HUDEP-2 (cell line): ENCODE data around the gene PCSK6.
"Not testable (repeated sequence)": the region's sequence is repeated elsewhere in the genome, so short reads cannot be mapped to it uniquely, and the experiment has no call there.

Experiments
- DNase-seq, 76 experiments: peaks; one replicate each; lab custom pipeline; 2025; ENCODE audit not compliant: unreplicated experiment in 76 of 76; lab: John Stamatoyannopoulos, UW

PCSK6 gene

DNA sequence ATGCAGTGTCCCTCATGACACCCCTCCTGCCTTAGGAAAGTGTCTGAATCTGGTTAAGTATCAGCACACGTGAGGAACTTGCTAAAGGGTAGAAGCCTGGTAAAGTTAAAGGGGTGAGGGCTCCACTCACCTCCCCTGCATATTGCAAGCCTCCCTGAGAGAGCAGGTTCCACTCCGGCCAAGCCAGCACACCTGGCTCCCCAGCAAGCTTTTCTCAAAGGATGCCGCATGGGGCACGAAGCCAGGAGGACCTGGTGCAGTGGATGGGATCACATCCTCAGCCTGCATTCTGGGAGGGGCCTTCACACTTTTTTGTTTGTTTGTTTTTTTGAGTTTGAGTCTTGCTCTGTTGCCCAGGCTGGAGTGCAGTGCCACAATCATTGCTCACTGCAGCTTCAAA lies 79.9 kb downstream of the PCSK6 start:
- DNase-seq = no peak

DNA sequence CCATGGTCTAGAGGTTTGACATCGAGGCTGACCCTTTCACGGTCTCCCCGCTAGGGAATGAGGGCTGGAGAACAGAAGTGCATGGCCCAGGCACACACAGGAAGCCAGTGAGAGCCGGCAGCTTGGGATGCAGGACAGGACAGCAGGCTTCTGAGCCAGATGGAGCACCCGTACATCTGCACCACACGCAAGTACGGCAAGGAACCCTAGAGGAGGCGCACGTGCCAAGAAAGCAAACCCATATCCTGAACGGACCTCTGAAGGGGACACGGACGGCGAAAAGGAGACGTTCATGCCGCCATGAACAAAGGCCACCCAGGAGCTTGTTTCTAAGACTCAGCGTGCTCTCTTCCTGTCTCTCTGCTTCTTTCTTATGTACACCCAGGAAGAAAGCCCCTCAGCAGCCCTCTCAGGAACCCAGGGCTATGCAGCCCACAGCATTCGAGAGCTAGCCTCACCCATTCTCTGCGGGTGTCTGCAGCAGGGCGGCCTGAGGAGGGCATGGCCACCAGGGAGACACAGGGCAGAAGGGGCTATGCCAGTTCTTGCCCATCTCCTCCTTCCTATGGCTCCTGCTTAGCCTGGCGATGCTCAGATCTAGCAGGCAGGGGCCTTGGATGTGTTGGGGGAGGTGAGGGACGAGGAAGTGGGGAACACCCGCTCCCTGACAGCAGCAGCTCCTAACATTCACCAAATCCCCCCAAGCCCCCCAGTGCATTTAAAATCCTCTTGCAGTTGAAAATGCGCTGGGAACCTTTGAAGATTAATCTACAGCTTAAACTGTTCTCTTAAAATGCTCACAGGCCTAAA lies 81.3 kb downstream of the PCSK6 start:
- DNase-seq = no peak

DNA sequence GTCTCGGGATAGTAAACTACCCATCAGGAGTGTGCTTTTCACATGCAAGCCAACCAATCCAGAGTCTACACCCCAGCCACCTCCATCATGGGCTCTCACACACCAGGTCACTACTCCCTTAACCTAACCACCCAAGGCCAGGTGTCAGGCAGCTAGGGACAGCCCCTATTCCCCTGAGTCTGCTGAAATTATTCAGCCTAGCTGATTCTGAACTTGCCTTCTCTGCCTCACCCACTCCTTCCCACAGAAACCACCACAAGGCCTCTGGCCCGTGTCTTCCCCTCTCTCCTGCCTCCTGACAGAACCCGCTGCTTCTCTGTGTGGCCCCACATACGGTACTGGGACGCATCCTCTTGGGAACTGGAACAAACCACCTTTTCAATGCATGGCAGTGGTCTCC lies 82.1 kb downstream of the PCSK6 start:
- DNase-seq = no peak

DNA sequence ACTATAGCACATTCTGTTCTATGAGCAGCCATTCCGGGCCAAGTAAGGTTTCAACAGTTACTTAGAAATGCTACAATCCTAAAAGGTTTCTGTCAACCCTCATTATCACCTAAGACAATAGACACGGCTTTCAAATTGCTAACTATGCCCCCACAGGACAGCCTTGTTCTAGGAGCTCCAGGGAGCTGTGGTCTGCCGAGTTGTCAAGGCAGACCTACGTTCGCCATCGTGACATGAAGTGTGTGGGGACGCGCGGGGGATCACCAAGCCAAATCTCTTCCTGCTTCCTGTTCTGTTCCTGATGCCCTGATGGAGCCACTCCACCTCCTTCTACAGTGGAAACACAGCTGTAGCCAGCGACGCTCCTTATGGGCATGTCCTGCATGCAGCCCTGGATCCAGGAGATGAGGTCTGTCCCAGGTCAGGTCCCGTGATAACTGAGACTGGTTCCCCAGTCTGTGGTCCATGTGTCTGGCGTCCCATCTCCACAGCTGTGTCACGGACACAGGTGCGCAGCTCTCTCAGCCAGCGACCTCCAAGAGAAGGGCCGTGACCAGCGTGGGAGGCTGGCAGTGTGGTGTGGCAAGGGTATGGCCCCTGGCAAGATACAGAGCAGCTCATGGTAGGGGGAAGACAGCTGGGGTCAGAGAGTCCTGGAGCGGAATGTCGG lies 82.8 kb downstream of the PCSK6 start:
- no peak for DNase-seq

DNA sequence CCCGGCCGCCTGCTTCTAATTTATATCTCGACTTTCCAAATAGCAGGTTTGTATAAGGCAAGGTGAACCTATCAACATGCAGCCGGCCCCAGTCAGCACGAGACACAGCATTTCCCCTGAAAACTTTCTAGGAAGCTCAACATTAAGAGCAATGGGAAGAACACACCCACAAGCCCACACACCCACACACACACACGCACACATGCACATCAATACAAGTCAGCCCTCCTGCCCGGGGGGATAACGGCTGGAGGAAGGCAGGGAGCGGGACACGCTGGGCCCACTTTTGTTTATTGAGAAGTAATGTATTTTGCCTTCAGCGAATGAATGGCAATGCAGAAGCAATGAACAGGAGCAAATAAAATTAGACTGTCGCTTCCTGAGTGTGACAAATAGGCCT lies 83.5 kb downstream of the PCSK6 start:
- DNase-seq = no peak

DNA sequence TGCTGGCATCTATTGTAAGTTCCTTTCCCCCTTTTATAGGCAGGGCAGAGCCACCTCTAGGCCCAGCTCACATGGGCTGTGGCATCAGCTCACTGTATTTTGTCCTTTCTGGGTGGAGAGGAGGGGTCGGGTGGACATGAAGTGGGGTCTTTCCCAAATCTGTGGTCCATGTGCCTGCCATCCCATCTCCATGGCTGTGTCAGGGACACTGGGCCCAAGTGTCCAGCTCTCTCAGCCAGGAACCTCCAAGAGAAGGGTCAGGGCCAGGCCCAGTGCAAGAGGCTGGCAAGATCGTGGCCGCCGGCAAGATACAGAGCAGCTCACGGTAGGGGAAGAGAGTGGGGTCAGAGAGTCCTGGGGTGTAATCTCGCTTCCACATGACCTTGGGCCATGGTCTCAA lies 85.3 kb downstream of the PCSK6 start:
- DNase-seq = no peak

DNA sequence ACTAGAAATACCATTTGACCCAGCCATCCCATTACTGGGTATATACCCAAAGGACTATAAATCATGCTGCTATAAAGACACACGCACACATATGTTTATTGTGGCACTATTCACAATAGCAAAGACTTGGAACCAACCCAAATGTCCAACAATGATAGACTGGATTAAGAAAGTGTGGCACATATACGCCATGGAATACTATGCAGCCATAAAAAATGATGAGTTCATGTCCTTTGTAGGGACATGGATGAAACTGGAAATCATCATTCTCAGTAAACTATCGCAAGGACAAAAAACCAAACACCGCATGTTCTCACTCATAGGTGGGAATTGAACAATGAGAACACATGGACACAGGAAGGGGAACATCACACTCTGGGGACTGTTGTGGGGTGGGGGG lies 86.6 kb downstream of the PCSK6 start:
- not testable (repeated sequence) for DNase-seq

DNA sequence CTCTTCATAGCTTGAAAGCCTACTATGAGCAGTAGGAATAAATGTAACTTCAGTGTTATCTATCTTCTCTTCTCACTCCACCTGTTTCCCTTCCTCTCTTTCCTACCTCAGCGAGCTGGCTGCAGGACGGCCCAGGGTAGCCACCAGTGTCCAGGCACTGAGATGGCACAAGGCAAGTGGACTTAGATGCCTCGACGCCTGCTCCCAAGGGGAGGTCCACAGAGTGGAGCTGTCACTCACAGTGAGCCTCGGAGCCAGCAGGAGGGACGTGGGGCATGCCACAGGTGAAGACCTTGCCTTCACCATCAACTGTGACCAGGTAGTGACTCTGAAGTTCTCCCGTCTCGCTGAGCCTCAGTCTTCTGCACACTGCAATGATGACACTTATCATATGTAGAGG lies 88.2 kb downstream of the PCSK6 start:
- DNase-seq = no peak

DNA sequence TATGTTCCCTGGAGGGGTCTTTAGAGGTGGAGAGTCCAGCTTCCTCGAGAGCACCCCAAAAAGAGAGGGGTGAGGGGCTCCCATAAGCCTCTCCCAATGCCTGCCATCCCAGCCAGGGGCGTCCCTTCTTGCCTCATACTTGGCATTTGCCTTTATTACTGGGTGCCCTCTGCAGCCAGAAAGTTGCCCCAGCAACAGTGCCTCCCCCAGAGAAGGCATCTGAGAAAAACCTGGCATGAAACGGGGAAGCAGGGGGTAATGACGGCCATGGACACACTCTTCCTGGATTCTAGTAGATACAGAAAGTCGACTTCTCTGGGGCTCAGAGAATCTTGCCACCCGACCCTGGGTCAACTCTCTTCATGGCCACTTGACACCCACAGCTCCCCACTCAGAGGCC lies 90.1 kb downstream of the PCSK6 start:
- no peak for DNase-seq

DNA sequence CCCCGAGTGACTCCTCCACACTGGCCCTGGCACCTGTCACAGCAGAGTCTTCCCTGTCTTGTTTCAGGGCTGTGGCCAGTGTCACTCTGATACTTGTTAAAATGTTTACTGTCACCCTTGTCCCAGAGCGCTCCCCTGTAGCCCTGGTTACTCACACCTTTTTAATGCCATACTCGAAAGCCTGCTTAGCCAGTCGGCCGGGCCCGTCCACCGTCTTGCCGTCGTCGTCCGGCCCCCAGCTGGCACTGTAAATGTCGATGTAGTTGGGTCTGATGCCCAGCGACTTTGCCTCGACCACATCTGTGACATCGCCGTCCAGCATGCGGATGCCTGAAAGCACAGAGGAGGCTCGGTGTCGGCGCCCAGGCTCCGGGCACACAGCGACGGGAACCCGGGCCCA lies 91.3 kb downstream of the PCSK6 start:
- no peak for DNase-seq

DNA sequence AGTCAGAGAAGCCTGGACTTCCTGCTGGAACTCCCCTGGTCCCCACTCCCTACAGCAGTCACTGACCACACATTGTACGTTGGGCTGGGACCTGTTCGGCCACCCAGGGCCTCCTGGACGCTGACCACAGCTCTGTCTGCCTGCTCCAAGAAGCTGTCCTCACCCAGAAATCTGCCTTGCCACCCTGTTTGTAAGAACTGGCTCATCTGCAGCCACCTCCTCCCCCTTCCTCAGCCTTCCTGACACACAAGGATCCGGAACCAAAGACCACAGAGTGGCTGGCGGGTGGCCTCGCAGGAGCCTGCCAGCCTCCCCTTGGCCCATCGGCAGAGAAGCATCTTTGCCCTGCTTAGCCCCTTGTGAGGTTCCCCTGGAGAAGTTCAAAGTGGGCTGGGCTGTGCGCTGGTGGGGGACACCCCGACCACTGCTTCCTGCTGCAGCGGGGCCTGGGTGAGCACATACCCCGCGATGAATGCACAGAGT lies 91.9 kb downstream of the PCSK6 start:
- no peak for DNase-seq

DNA sequence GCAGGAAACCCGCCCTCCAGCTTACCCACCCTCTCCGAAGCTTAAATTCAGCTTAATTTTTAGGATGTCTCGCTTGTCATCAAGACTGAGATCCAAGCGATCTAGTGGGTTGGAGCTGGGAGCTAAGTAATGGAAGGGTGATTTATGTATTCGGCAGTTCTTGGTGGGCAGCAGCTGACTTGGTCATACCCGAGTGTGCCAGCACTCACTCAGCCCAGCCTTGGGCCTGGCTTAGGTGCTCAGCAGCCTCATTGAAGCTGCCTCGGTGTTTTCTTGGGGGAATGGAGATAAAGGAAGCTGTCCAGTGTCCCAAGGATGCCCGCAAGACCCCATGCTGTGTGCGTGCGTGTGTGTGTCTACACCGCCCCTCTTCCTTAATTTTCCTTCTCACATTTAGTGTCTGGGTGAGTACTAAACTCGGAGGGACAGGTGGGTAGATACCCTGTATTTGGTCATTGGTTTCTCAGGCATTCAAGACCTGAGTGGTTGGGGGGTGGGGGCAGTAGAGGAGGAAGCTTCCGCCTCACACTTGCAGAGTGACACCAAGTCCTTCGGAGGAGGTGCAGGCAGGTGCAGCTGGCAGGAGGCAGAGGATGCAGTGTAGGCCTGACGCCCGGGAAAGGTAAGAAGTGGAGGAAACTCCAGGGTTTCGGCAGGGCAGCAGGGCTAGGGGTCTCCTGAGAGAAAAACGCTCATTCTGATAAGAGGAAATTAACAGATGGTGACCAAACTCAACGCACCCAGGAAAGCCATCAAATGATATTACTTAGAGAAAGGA lies 92.8 kb downstream of the PCSK6 start:
- no peak for DNase-seq

DNA sequence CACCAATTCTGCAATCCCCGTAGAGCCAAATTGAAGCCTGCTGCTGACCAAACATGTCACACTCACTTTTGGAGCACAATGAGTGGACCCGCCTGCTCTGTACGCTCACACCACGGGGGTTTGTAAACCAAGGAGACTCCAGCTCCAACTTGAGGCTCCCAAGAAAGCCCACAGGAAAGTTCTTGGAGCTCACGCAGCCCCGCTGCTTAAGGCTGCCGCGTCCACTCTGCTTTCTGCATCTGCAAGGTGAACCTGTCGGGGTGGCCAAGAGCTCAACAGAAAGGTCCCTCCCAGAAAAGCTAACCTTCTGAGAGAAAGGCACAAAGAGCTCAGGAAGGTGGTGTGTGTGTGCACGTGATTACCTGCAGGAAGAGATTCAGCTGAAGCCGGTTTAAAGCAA lies 94.9 kb downstream of the PCSK6 start:
- no peak for DNase-seq

DNA sequence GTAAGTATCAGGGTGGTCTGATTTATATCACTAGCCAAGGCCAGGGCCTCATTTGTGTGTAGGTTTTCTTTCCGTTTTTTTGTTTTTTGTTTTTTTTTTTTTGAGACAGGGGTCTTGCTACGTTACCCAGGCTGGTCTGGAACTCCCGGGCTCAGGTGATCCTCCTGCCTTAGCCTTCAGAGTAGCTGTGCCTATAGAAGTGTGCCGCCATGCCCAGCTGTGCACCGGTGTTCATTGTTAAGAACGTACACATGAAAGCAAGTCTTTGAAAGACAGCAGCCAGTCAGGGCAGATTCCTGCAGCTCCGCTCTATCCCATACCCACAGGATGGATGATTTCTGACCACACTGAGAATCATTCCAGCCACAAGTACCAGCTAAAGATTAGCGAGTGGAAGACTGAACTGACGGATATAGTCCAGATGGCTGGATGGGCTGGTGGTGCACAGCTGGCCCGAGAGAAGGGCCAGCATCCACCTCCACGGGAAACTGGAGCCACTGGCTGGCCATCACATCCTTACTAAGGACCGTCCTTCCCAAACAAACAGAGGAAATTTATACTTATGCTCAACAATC lies 95.4 kb downstream of the PCSK6 start:
- DNase-seq = no peak

DNA sequence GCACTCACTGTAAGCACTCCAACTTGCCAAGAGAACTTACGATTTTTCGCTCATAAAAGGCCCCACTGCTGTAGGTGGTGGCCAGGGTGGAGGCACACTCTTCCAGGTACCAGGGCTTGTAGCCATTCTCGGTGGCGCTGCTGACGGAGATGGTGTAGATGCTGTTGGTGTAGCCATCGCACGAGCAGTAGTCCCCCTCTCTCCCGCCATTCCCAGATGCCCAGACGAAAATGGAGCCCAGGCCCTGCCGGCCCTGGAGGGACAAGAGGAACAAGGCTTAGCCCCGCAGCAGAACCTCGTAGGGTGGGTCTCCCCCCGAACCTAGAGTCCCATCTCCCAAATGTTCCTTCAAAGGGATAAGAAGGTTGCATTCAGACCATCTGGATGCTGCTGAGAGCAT lies 96.3 kb downstream of the PCSK6 start:
- DNase-seq = no peak

DNA sequence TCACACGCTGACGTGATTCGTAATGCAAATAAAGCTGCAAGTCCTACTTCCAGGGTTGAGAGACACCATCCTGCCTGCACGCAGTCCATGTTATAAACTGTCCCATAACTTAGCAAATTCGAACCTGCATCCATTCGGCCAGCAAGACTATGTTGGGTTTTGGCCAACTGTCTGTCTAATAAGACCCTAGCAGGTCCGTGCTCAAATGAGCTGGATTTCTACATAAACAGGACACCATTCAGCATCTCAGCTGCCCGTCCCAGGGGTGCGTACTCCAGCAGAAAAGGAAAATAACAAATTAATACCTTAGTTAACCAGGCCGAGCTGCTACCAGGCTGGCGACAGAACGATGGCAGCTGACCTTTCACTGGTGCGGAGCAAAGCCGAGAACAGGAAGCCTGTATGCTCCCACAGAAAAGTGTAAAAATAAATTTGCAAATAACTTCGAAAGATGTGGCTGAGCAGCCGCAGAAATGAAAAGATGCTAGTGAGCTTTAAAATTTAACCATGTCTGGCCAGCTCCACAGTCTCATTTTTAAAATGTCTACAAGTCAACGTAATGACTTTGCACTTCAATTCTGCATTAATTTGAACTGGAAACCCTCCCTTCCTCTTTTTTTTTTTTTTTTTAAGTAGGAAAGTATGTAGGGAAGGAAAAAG lies 97.4 kb downstream of the PCSK6 start:
- no peak for DNase-seq

DNA sequence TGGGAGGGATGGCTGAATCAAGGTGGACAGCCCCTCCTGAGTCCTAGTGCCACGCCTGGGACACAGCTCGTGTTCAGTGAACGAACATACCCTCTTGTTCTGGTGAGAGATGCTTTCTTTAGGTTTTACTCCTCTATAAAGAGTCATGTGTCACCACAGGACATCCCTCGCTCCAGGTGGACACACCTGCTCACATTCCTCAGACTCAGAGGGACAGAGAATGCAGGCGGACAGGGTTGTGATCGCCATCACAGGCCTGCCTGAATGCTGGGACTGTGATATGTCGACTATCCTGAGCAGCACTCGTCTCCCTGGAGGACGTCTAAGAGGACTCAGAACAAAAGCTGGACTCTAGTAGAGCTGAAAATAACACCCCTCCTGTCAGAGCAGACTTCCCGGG lies 98.1 kb downstream of the PCSK6 start:
- DNase-seq = no peak

DNA sequence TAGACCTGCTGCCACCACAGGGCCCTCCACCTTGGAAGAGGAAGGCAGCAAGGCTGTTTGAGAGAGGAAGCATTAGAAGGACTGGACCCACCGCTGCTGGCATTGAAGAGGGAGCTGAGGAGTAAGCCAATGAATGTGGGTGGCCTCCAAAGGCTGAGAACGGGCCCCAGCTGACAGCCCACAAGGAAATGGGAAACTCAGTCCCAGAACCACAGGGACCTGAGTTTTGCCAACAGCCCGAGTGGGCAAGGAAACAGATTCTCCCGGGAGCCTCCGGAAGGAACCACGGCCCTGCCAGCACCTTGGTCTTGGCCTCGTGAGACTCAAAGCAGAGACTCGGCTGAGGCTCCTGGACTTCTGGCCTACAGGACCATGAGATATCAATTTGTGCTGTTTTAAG lies 99.0 kb downstream of the PCSK6 start:
- no peak for DNase-seq

DNA sequence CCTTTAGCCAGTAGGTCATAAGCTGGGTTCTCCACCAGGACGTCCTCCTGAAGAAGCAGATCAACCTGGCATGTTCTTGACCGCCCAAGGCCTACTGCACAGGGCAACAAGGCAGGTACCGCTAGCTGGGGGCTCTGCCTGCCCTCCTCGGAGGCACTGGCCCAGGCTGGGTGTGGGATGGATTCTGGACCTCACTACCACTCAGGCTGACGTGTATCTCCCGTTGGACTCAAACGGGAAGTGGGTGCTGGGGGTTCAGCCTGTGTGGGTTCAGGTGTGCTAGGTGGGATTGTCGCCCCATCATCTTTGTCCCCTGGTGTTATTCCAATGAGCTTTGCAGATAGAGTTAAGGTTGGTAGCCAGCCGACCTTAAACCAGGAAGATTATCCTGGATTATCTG lies 99.4 kb downstream of the PCSK6 start:
- no peak for DNase-seq

DNA sequence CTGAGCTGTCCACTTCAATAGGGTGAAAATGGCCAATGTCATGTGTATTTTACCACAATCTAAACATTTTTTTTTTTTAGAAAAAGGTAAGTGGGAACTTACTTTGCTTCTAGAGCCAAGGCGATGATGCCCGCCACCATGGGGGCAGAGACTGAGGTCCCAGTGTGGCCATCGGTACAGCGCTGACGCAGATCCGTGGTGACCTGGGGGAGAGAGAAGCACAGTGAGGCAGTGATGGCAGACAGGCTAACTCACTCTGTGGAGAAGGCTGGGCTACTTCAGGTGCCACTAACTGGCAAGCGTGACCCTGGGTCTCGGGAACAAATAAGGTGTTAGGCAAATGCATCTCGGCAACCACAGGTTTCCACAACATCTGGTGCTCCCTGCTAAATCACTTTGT lies 100.1 kb downstream of the PCSK6 start:
- no peak for DNase-seq

DNA sequence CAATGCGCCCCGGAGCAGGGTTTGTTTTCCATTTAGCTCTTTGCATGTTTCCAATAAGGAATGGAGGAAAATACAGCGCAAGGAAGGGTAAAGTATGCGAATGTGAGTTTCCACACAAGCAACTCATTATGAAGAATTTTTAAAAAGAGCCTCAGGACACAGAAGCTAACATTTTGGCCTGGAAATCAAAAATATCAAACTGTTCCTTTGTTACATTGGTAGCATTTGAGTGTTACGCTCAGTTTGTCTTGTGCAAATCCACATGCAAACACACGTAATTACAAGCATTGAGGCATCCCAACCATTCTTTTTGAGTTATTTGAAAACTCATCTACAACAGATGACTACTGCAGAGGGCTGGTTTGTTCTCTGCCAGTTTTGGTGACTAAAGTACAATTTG lies 101.5 kb downstream of the PCSK6 start:
- no peak for DNase-seq
